Smooth muscle cell of the brain vasculature (primary cell): ENCODE results near the gene LMX1A.

Source experiments
- DNase-seq: peaks from one replicate; pipeline ENCODE4 v3.0.0-alpha.2; 2012; ENCODE audit warnings: low read depth, low spot score

Gene LMX1A

DNA sequence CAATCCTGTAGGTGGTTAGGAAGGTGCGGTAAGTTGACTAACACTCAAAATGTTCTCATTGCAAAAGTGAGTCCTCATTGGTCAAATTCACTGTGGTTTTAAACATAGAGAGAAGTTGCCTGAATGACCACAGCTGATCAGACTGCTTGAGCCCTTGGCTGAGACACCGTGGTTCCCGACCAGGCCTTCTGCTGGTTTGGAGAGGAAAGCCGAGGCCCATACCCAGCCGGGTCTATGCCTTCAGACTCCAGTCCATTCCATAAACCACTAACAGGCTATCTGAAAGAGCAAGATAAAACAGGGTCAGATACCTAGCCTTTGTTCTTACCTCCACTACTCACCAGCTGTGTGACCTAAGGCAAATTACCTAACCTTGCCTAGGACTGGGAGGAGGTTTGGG, 133.9 kb downstream of the LMX1A start:
- DNase-seq: no peak

DNA sequence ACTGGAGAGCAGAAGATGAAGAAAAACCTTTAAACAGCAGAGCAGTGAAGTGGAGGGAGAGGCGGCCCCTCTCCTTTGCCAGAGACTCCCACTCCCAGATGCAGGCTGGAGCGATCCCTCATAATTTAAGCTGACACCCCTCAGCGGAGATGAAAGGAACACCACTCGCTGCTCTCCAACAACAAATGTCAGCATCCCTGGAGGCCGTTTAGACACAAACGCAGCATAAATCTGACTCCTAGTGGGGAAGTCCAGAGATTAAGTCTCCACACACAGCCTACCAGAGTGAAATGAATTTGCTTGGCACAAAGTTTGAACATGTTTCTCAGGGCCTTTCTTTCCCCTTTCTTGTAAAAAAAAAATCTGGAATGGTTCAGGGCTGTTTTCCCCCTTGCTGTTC, 137.8 kb downstream of the LMX1A start:
- DNase-seq: no peak

DNA sequence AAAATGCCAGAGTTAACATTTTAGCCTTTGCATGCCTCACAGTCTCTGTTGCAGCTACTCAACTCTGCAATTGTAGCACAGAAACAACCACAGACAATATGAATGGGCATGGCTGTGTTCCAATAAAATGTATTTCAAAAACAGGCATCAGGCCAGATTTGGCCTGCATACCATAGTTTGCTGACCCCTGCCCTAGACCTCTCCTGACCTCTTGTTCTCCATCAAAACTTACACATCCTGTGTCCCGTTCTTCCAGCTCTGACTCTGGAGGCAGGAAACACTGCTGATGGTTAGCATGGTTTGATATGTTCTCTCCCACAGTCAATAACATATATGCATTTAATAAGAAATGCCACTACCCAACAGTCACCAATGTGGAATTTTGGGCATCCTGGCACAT, 138.6 kb downstream of the LMX1A start:
- no peak for DNase-seq

DNA sequence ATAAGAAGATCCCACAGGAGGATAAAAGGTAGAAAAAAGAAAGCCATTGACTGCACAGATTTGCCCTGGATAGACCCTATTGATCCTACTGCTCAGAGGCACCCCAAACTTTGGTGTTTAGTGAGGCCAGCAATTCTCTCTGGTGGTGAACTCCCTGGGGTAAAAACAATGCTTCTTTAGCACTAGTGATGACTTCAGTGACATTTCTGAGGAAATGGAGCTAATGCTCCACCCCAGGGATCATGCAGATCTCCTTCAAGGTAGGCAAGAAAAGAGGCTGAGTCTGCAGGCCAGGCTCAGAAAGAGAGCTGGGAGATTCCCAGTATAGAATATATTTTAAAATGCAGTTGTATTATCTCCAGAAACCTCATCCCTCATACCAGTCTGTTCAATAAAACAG, 140.3 kb downstream of the LMX1A start:
- DNase-seq: no peak

DNA sequence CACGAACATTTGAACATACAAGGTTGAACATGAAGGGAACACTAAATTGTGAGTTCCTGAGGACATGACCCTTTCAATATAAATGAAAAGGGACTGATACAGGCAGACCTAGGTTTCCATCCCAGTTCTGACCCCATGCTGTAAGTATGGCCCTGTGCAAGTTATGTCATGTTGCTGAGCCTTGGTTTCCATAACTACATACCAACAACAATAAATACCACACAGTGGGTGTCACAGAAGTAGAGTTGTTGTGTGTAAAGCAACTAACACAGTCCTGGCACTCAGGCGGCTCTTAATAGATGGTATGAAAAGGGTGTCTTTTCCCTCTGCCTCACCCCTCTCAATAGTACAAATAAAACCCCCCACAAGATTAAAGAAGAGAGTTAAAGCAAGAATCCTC, 140.8 kb downstream of the LMX1A start:
- no peak for DNase-seq

DNA sequence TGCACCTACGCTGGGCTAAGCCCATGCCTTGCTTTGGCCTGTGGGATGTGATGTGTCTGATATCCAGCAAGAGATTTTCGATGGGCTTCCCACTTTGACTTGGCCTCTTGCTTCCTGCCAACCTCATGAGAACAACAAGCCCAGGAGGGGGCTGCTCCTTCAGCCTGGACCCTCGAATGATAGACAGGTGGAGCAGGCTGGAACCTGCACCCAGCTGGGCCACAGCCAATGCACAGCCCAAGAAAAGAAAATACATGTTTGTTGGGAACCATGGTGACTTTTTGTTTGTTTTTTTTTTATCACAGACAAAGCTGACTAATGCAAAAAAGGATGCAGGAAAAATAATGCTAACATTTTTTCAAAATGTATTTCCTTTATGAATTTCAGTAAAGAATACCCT, 144.3 kb downstream of the LMX1A start:
- DNase-seq: no peak

DNA sequence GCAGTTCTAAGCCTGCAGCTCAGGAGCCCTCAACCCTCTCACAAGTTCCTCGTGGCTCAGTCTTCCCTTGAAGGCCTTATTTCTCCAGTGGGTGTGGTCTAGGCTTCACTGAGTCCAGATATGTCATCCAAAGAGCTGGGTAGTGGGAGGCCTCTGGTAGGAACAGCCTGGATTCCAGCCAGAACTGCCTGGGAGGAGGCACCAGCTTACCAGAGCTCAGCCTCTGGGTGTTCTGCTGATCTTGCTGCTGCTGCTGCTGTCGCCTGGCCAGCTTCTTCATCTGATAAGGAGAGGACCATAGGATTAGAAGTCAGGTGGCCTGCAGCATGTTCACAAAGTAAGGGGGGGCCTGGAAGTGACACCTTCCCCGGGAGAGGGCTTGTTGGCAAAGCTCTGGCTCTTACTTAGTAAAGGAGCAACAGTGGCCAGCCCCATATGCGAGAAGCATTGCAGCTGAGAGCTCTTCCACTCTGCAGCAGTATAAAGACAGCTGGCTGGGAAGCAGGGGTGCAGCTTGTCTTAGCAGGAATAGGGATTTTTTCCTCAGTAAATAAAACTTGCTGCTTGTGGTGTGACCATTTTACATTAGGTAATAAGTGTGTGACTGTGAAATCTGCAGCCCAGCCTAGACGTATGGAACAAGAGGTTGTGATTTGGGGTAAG, 148.5 kb downstream of the LMX1A start:
- DNase-seq: no peak

DNA sequence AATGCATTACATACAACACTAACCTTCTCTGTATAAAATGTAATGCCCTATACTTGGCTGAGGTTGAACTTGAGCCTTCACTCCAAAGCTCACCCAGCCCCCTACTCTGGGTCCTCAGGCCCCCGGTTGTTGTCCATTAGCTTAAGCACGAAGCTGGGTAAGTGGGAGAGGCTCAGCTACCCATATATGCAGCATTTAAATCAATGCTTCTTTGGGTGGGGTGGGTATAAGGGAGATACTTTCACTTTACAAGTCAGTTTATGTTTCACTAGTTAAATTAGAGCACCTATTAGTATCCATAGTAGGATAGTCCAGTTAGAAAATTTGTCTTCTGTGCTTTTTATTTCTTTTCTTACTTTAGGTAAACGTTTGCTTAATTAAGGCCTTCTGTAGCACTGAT, 151.4 kb downstream of the LMX1A start:
- no peak for DNase-seq

DNA sequence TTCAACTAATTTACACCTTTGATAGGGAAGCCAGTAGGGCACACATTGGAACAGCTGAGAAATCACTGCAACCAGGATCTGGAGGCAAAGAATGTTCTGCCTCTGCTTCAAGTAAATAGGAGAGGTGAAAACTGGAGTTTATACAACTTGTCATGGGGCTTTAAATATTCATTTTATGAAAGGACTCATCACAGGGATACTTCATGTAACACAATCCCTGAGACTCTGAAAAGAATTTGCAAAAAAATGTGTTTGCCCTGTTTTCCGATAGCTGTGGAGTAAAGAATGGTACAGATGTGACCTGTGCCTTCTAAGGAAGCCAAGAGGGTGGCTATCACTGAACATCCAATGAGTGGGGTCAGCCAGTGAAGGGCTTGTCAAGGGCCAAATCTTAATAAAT, 152.0 kb downstream of the LMX1A start:
- no peak for DNase-seq

DNA sequence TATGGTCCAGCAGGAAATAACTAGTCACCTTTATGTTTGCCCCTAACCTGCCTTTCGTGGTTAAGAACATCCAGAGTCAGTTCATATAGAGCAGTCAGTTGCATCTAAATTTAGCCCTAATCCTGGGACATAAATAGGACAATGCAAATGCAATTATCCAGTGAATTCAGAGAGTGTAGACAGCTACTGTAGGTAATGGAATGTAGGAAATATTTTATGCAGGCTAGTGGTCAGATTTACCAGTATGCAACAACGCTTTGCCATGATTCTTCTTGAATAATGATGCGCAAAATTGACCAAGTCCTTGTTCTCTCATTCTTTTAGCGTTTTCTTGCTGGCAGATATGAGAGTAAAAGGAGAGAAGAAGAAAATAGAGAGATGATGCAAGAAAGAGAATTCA, 165.4 kb downstream of the LMX1A start:
- no peak for DNase-seq

DNA sequence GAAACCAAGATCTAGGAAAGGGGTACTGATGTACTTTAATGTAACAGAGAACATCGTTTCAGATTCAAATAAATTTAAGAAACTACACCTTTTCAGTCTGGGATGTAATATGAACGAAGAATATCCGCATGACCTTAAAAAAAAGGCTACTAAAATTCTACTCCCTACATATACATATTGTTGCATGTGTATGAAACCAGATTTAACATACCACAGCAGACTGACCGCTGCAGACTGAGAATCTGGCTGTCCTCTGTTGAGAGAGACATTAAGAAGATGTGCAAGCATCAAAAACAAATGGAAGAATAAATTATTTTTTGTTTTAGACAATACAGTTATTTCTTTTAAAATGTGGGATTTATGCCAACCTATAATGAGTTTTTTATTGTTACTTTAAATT, 166.6 kb downstream of the LMX1A start:
- DNase-seq: no peak

DNA sequence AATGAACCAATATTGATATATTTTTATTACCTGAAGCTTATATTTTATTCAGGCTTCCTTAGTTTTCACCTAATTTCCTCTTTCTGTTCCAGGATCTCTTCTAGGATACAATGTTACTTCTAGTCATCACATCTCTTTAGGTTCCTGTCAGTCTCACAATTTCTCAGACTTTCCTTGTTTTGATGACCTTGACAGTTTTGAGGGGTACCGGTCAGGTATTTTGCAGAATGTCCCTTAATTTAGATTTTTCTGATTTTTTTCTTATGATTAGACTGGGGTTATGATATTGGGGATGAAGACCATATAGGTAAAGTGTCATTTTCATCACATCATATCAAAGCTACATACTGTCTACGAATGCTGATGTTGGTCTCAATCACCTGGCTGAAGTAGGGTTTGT, 167.5 kb downstream of the LMX1A start:
- no peak for DNase-seq

DNA sequence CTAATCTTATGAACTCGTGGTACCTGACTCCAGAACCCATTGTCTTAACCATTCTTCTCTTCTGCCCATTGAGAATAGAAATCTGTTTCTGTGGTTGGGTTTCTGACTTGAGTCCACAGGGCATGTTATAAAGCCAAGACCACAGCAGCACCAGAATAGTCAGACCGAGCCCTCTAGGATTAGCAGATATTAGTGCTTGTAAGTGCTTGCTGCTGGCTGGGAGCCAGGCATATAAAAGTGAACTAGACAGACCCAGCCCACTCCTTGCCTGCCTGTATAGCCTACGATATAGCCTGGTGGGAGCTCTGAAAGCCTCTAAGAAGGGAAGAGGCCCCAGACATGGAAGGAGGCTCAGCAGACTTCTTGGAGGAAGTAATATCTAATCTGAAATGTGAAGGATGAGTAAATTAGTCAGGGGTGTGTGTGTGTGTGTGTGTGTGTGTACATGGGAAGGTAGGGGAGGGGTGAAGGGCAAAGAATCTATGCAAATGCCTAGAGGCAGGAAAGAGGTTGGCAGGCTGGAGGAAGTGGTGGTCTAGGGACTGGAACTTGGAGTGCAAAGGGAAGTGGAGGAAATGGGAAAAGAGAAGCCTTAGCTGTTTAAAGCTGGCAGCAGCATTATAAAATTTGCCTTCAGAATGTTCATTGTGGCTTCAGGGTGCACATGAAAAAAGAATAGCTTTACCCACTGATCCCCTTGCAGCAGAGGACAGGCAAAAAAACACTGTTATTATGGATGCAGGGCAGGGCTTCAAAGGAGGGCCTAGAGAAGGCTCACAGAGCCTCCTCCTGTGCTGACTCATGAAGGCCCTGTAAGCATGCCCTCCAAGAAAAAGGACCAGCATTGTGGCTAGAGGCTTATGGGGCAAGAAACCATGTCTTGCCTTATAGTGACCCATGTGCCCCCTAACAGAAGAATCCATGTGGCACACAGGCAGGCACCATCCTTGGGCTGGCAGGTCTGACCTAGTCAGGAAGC, 169.2 kb downstream of the LMX1A start:
- no peak for DNase-seq

DNA sequence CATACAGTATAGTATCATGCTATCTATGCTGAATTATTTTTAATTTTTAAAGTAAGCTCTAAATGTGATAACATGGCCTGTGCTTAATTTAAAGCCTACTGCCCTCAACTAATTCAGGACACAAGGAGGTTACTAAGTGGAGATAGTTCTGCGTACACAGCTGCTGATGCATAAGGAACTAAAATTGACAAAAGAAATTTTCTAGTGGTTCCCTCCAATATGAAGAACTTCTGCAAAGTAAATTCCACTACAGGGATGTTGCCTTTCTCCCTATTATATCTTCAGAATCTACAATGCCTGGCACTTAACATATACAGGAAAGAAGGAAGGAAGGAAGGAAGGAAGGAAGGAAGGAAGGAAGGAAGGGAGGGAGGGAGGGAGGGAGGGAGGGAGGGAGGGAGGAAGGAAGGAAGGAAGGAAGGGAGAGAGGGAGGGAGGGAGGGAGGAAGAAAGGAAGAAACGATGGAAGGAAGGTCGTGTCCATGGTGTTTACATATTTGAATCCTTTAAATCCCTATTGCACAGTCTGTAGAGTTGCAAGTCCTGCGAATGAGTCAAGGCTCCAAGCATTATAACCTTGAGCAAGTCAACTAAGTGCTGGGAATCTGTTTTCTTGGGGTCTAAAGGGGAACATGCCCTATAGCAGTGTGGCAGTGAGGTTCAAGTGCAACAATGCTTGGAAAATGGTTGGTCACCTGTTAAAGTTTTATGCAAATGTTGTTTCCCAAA, 171.2 kb downstream of the LMX1A start:
- DNase-seq: no peak

DNA sequence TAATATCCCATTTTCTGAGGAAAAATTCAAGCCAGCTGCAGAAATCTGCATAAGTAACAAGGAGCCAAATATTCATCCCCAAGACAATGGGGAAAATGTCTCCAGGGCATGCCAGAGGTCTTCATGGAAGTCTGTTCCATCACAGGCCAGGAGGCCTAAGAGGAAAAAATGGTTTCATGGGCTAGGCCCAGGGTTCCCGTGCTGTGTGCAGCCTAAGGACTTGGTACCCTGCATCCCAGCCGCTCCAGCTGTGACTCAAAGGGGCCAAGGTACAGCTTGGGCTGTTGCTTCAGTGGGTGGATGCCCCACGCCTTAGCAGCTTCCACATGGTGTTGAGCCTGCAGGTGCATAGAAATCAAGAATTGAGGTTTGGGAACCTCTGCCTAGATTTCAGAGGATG, 173.5 kb downstream of the LMX1A start:
- no peak for DNase-seq

DNA sequence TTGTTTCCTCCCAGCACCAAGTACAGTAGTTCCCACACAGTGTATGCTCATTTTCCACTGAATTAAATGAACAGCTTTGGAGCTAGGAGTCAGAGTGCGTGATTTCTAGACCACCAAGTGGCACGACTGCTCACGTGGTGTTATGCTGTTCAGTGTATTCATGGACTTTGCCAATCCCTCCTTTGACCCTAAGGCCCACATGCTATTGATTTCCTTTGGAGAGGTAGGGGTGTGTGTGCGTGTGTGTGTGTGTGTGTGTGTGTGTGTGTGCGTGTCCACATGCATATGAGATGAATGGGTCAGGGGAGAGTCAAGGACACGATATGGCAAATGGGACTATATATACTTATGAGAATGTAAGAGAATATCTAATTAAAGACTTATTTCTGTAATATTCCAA, 177.2 kb downstream of the LMX1A start:
- no peak for DNase-seq

DNA sequence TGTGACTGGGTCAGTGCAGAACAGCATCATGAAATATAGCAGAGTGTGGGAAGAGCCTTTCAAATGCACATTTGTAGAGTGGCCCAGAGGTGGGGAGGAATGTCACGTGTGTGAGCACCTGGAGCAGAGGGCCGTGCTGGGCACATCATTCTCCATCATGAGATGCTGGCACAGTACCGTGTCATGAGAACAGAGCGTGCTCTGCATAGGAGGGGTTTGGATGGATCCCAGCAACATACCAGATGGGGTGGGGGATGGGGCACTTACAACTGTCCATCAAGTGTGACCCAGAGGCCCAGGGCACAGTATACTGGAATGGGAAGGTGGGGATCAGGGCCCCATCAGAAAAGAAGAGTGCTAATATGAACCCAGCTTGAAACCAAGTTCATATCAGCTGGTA, 182.0 kb downstream of the LMX1A start:
- no peak for DNase-seq

DNA sequence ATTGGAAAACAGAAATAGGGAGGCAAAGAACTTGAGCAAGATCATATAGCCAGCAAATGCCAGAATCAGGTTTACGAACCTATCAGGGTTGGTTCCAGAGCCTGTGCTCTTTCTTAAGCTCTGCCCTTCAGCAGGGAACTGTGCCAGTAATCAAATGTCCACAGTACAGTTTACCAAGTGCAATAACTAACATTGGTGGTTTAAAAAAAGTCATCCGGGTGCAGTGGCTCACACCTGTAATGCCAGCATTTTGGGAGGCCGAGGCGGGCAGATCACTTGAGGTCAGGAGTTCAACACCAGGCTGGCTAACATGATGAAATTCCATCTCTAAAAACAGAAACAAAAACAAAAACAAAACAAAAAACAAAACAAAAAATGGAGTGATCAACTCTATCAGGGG, 182.7 kb downstream of the LMX1A start:
- no peak for DNase-seq

DNA sequence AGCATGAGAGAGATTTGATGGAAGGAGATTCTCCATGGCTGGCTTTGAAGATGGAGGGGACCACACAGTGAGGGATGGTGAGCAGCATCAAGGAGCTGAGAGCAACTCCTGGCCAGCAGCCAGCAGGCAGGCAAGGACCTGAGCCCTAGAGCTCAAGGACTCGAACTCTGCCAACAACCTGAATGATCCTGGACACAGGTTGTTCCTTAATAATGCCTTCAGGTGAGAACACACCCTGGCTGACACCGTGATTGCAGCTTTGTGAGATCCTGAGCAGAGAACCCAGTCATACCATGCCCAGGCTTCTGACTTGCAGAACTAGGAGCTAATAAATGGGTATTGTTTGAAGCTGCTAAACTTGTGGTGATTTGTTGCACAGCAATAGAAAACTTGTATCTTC, 183.1 kb downstream of the LMX1A start:
- DNase-seq: no peak

DNA sequence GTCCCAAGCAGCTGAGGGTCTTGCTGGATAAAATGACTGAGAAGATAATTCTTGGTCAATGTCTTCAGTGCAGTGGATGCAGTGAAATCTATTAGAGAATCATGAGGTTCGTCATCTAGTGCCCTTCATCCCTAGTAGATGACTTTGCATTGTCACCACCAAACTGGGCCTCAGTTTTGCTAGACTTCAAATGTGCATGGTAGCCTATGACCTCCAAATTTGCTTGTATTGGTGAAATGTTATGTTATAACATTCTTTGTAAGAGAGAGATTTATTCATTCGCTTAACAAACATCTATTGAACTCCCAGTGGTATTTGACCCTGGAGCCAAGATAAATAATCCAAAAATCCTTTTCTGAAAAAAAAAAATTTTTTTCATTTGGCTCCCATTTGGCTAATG, 183.8 kb downstream of the LMX1A start:
- no peak for DNase-seq

DNA sequence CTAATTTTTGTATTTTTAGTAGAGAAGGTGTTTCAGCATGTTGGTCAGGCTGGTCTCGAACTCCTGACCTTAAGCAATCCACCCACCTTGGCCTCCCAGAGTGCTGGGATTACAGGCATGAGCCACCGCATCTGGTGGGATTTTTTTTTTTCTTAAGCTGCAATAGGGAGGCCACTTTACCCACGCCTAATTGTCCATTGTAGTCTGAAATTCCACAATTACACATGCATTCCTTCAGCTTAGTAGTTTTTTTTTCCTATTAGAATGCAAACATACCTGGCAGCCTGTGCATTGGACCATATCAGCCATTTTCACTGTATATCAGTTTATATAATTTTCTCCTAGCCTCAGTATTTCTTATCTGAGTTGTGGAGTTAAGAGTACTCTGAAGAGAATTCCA, 186.8 kb downstream of the LMX1A start:
- DNase-seq: no peak

DNA sequence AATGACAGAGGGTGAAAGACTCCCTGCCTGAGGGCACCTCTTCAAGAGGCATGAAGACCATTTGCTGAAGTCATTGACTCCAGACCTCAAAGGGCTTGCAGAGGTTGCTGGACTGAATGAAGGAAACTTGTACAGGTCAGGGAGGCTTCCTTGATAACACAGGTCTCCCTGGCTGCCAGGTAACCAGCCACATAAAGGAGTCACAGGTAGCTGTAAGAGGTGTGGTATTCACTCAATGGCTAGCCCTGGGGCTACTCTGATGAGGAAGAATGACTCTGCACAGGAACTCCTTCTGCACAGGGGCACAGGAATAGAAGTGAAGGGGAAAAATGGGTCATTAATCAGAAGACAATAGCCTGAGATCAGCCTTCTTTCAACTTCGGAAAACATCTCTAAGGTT, 187.5 kb downstream of the LMX1A start:
- DNase-seq: no peak

DNA sequence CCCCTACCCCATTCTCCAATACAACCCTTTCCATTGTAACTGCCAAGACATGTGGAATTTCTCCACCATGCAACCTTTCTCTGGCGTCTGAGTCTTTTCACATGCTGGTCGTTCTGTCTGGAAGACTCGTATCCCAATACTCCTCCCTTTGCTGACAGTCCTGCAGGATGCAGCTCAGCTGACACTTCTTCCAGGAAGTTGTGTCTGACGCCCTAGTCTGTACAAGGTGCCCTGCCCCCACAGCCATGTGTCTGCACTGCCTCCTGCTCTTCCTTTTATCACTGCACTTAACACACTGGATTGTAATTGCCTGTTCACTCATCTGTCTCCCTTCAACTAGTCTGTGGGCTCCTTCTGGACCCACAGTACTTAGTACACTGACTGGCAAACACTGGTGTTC, 188.0 kb downstream of the LMX1A start:
- no peak for DNase-seq
